Uterus (tissue), 4 donors: ENCODE results near the gene MPL. TPM values are rescaled to one million over a fixed set of nuclear protein-coding genes. Genes with fewer than 3 reads are reported as not detected.
A peak's percentile ranks its signal among the peaks of the same experiment; 100 is the strongest.

Source experiments
- DNase-seq, 2 donors: peaks; one replicate each; pipeline ENCODE4 v3.0.0-alpha.2; 2019 to 2020
- H3K27ac ChIP-seq, 2 donors: fragments of 200-600 bp; sonication (generic); 1 replicate in 1 of 2; 2 replicates in 1 of 2; pipeline ENCODE4 v1.5.1; 2016 to 2018
- H3K27me3 ChIP-seq, 2 donors: fragments of 200-600 bp; sonication (generic); one replicate each; pipeline ENCODE4 v1.5.1; 2018 to 2019; ENCODE audit warnings: control low read depth in 1 of 2
- H3K36me3 ChIP-seq, 2 donors: fragments of 200-600 bp; sonication (generic); one replicate each; pipeline ENCODE4 v1.5.1; 2019; ENCODE audit warnings: control low read depth in 1 of 2
- H3K4me1 ChIP-seq, 2 donors: fragments of 200-600 bp; sonication (generic); one replicate each; pipeline ENCODE4 v1.5.1; 2018 to 2019; ENCODE audit warnings: control low read depth in 1 of 2
- H3K4me3 ChIP-seq, 2 donors: fragments of 200-600 bp; sonication (generic); 1 replicate in 1 of 2; 2 replicates in 1 of 2; pipeline ENCODE4 v1.5.1; 2018 to 2019; ENCODE audit warnings: mild to moderate bottlenecking in 1 of 2
- H3K9me3 ChIP-seq, 2 donors: fragments of 200-600 bp; sonication (generic); one replicate each; pipeline ENCODE4 v1.5.1; 2019; ENCODE audit warnings: control low read depth in 1 of 2
- CTCF ChIP-seq, 4 experiments: fragments of 200-600 bp in 2 of 4; fragments of 450-650 bp in 2 of 4; sonication (generic) in 2 of 4; IDR thresholded peaks; one replicate each; pipeline ENCODE4 v1.5.1; 2016 to 2019; ENCODE audit warnings: antibody characterized with exemption in 4 of 4, mild to moderate bottlenecking in 2 of 4, moderate library complexity in 1 of 4
- POLR2A ChIP-seq, 2 donors: fragments of 450-650 bp; IDR thresholded peaks; one replicate each; pipeline ENCODE4 v1.6.1; 2016; ENCODE audit warnings: antibody characterized with exemption in 2 of 2, mild to moderate bottlenecking in 1 of 2, moderate library complexity in 1 of 2
- intact Hi-C: fragments of 100-400 bp; cut with DNase I; formaldehyde crosslinking; loops from one replicate; pipeline ENCODE4 v1.15.1; 2023; ENCODE audit warnings: low total_unique reads
- total RNA-seq, 4 donors: library from RNA; depleted of rRNA in 3 of 4; stranded (reverse); fragments of >200 nt in 3 of 4; gene quantifications; one replicate each; pipeline versions ENCODE4 v1.1.0 to v1.2.4, GENCODE V29; 2014 to 2023
- donor health status: DM: yes; HTN: yes; CAD: no.

Gene MPL
- total RNA-seq, 4 donors from 2014 or later = 1.3 TPM; not detected in 3

GRCh38 chr1:43360616-43361015 is 23.0 kb downstream of the MPL start:
- Histone ChIP-seq H3K4me1 (peaks cover 0 to 5% of the 10 kb centered on the region in 2 donors), H3K4me3 (no peak overlapping the region), H3K36me3 (no peaks in the 10 kb centered on the region), H3K9me3 (no peaks in the 10 kb centered on the region), H3K27ac (no peak overlapping the region), H3K27me3 (no peaks in the 10 kb centered on the region)
- no peak for DNase-seq
- intact Hi-C loops = no loop called here
- TF ChIP-seq CTCF (IDR thresholded peaks at IDR 0.05) (no peak), POLR2A (IDR thresholded peaks at IDR 0.05) (no peak)

- TF ChIP-seq CTCF (IDR thresholded peaks at IDR 0.05) (no peak), POLR2A (IDR thresholded peaks at IDR 0.05) (no peak)
- Histone ChIP-seq H3K27ac (no peak overlapping the region), H3K36me3 (no peaks in the 10 kb centered on the region), H3K4me1 (peaks cover 0 to 15% of the 10 kb centered on the region in 2 donors), H3K9me3 (no peaks in the 10 kb centered on the region), H3K27me3 (no peaks in the 10 kb centered on the region), H3K4me3 (no peak overlapping the region)
- no peak for DNase-seq
- intact Hi-C loops = no loop called here
Observed at GRCh38 chr1:43363283-43363934, 25.8 kb downstream of the MPL start.

- TF ChIP-seq POLR2A (IDR thresholded peaks at IDR 0.05) = no peak
- no peak for TF ChIP-seq CTCF (IDR thresholded peaks at IDR 0.05)
- no peak overlapping the region for H3K27ac ChIP-seq
- peaks cover 6 to 13% of the 10 kb centered on the region in 2 donors for H3K4me1 ChIP-seq
- no peak for DNase-seq
- H3K9me3 ChIP-seq = no peaks in the 10 kb centered on the region
- no peaks in the 10 kb centered on the region for H3K27me3 ChIP-seq
- H3K4me3 ChIP-seq = no peak overlapping the region
- H3K36me3 ChIP-seq = no peaks in the 10 kb centered on the region
- intact Hi-C loops = no loop called here
Observed at GRCh38 chr1:43363935-43364525, 26.4 kb downstream of the MPL start.

- Histone ChIP-seq H3K9me3 (no peaks in the 10 kb centered on the region), H3K27ac (peak overlapping the region in 1 of 2 donors; percentile 96), H3K4me3 (no peak overlapping the region), H3K27me3 (no peaks in the 10 kb centered on the region), H3K36me3 (no peaks in the 10 kb centered on the region), H3K4me1 (peaks cover 7 to 10% of the 10 kb centered on the region in 2 donors)
- no peak for DNase-seq
- no peak for TF ChIP-seq POLR2A (IDR thresholded peaks at IDR 0.05)
- TF ChIP-seq CTCF (IDR thresholded peaks at IDR 0.05) = no peak
- intact Hi-C loops = no loop called here
Observed at GRCh38 chr1:43365678-43366077, 28.1 kb downstream of the MPL start.

GRCh38 chr1:43366179-43366578 is 28.6 kb downstream of the MPL start:
- peak overlapping the region; percentile 42 to 96 for H3K27ac ChIP-seq
- intact Hi-C loops = no loop called here
- H3K4me1 ChIP-seq = peaks cover 7 to 10% of the 10 kb centered on the region in 2 donors
- no peaks in the 10 kb centered on the region for H3K9me3 ChIP-seq
- no peaks in the 10 kb centered on the region for H3K36me3 ChIP-seq
- no peaks in the 10 kb centered on the region for H3K27me3 ChIP-seq
- TF ChIP-seq CTCF (IDR thresholded peaks at IDR 0.05) (no peak), POLR2A (IDR thresholded peaks at IDR 0.05) (no peak)
- no peak for DNase-seq
- H3K4me3 ChIP-seq = no peak overlapping the region
